IPS-NIHi11 (cell line): Measurements from ENCODE around the gene SFXN1.

ENCODE experiments used
- DNase-seq: peaks from one replicate; pipeline ENCODE4 v3.0.0; 2012; ENCODE audit warnings: mixed read lengths, low spot score

SFXN1 gene

GRCh38 chr5:175541264-175541663 is 62.9 kb downstream of the SFXN1 start:
- no peak for DNase-seq

GRCh38 chr5:175542232-175542965 is 64.0 kb downstream of the SFXN1 start:
- DNase-seq, result no peak

GRCh38 chr5:175542966-175543235 is 64.5 kb downstream of the SFXN1 start:
- DNase-seq, result no peak

GRCh38 chr5:175544108-175544511 is 65.8 kb downstream of the SFXN1 start:
- no peak for DNase-seq

DNA sequence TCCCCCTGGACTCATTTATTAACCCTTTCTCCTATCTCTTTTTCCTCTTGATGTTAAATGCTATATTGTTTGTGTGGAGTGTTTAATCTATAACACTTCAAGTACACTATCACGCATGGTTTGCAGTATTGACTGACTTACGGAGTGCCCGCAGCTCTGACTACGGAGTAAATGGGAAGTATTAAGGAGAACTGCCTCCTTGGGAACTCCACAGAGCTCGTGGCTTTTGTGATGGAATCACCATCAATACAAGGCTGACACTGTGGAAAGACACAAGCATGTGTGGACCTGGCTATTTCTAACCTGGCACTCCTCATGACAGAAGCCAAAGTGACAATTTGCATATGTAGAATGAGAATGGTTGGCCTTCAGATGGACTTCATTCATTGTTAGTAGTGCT is 66.2 kb downstream of the SFXN1 start:
- no peak for DNase-seq

GRCh38 chr5:175547842-175548241 is 69.5 kb downstream of the SFXN1 start:
- no peak for DNase-seq

GRCh38 chr5:175548626-175549311 is 70.4 kb downstream of the SFXN1 start:
- peak; percentile 80 for DNase-seq

- no peak for DNase-seq
These were observed 71.9 kb downstream of the SFXN1 start for GRCh38 chr5:175550055-175550805.

GRCh38 chr5:175551266-175551665 is 72.9 kb downstream of the SFXN1 start:
- no peak for DNase-seq

- no peak for DNase-seq
These were observed 75.9 kb downstream of the SFXN1 start for GRCh38 chr5:175554296-175554695.

DNA sequence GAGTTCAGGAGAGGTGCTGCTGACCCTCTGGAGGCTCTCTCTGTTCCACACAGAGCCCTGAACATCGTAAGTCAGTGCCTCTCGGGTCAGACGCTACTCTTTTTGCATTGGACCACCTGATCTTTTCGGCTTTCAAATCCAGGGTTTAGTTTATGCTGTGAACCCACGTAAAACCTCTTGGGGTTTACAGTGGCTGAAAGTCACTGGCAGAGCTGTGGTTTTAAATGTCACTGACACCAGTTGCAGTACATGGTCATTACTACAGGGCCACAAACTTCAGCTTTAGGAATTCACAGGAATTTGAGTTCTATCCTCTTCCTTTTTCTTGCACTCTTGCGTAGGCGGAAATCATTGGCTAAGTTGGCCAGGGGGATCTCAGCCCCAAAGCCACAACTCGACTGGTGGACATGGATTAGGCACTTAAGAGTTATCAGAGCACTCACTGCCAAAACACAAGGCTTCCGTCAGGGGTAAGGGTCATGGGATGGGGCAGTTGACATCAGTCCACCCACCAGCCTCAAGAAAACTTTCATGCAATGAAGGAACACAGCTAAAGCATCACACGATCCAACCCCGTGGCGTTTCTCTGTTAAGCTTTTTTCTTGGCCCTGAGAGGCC is 76.9 kb downstream of the SFXN1 start:
- DNase-seq, result no peak

DNA sequence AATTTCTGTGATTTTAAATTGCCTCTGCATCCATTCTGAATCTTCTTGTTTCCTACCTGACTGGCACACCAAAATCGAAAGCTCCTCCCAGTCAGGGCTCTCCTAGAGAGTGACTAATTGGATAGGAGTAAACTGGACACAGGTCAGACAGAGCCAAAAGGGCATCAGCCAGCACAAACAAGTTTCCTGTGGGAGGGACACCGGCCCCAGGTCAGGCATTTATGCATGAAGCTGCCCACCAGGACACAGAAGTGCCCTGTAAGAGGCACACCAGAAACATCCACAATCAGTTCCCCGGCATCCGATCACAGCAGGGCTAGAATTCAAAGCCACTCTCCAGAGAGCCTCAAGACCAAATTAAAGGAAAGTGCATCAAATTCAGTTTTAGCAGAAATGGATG is 78.4 kb downstream of the SFXN1 start:
- DNase-seq, result no peak

DNA sequence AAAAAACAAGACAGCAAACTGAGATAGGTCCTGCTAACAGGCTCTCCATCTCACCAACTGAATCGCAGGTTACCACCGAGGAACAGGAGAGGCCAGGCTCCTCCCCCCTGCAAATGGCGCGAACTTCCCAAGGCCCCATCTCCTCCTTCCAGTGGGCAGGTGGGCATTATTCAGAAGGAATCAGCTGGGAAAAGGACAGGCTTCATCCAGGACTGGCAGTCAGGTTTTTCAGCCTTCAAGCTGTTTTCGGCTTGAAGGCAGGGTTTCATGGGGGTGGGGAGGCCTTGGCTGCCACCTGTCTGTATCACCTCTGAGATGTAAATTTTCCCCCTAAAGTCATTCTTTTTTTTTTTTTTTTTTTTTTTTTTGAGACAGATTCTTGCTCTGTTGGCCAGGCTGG is 79.4 kb downstream of the SFXN1 start:
- DNase-seq, result no peak

GRCh38 chr5:175558801-175559480 is 80.6 kb downstream of the SFXN1 start:
- DNase-seq, result no peak

DNA sequence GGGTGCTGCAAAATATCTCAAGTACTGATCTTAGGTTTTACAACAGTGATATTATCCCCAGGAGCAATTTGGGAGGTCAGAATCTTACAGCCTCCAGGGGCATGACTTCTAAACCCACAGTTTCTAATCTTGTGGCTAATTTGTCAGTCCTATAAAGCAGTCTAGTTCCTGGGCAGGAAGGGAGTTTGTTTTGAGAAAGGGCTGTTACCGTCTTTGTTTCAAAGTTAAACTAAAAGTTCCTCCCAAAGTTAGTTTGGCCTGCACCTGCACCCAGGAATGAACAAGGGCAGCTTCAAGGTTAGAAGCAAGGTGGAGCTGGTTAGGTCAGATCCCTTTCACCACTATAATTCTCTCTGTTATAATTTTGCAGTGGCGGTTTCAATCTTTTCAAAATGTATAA is 81.7 kb downstream of the SFXN1 start:
- DNase-seq, result no peak

- DNase-seq, result no peak
These were observed 82.7 kb downstream of the SFXN1 start for GRCh38 chr5:175561085-175561484.

GRCh38 chr5:175564716-175565115 is 86.4 kb downstream of the SFXN1 start:
- no peak for DNase-seq

DNA sequence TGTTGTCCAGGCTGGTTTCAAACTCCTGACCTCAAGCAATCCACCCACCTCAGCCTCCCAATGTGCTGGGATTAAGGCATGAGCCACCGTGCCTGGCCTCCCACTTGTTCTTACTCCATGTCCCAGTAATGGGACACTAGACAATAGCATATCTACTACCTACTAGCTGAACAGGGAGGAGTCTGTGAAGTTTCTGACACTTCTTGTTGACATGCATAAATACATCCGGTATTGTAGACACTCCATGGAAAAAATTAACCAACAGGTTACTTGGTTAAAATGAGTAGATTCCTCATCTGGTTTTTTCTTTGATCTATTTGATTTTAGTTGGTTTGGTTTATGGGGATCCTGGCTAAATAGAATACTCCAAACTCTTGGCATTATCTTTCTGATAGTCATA is 88.3 kb downstream of the SFXN1 start:
- DNase-seq, result no peak

GRCh38 chr5:175567954-175568353 is 89.6 kb downstream of the SFXN1 start:
- DNase-seq, result no peak

GRCh38 chr5:175569701-175570100 is 91.3 kb downstream of the SFXN1 start:
- DNase-seq, result no peak

DNA sequence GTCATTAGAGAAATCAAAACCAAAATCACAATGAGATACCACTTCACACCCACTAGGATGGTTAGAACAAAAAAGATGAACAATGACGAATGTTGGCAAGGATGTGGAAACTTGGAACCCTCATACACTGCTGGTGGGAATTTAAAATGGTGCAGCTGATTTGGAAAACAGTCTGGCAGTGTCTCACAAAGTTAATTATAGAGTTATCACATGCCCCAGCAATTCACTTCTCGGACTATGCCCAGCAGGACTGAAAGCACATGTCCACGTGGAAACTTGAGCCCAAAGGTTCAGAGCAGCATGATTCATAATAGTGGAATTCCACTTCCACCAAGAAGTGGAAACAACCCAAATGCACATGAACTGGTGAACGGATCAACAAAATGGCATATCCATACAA is 94.5 kb downstream of the SFXN1 start:
- DNase-seq, result no peak
